Neural progenitor cell (in vitro differentiated cells): ENCODE results near the gene BRINP2.

Experiments used
- CTCF ChIP-seq: fragments of 200-600 bp; sonication (generic); IDR thresholded peaks from 2 replicates; pipeline ENCODE4 v1.5.1; 2017; ENCODE audit warnings: antibody characterized with exemption, mild to moderate bottlenecking
- EZH2 ChIP-seq: fragments of 200-600 bp; sonication (generic); IDR thresholded peaks from 2 replicates; pipeline ENCODE4 v1.6.1; 2017; ENCODE audit warnings: antibody characterized with exemption, mild to moderate bottlenecking, moderate library complexity
- EZH2phosphoT487 ChIP-seq: fragments of 200-600 bp; sonication (generic); IDR thresholded peaks from 2 replicates; pipeline ENCODE4 v1.6.1; 2017; ENCODE audit warnings: antibody characterized with exemption

- TF ChIP-seq CTCF = no peak
- no peak for TF ChIP-seq EZH2
- no peak for TF ChIP-seq EZH2phosphoT487
Measured at GRCh38 chr1:177301425-177302124, 130.8 kb downstream of the BRINP2 start.
